Measurements from ENCODE around the gene SLAMF1.
"Not testable (repeated sequence)": the region's sequence is repeated elsewhere in the genome, so short reads cannot be mapped to it uniquely, and the experiment has no call there.

Gene SLAMF1

DNA sequence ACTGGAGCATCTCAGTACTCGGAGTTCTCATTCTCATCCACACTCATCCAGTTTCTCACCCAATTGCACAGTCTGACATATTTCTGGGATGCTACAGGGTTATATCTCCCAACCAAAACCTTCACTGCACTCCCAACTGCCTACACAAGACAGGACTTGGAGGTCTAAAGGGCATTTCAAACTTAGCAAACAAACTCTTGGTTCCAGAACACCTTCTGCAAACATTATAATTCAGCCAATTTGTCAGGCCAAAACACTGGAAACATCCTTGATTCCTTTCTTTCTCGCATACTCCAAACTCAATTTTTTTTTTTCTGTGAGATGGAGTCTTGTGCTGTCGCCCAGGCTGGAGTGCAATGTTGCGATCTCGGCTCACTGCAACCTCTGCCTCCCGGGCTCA, 7.9 kb downstream of the SLAMF1 start:
- DNase-seq (ENCODE audit: low read depth): no peak

DNA sequence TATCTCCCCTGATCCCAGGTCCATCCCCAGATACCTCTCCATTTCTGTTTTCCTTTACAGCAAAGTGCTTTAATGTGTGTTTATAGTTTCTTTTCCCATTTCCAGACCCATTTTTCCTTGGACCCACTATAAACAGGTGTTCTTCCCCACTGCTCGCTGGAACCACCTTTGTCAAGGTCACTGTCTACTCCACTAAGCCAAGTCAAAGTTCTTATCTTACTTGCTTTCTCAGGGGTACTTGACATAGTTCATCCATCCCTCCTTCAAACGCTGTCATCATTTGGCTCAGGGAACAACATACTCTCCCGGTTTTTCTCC, 8.3 kb downstream of the SLAMF1 start:
- DNase-seq (ENCODE audit: low read depth): no peak

GRCh38 chr1:160637821-160638539, 8.9 kb downstream of the SLAMF1 start:
- no peak for DNase-seq (ENCODE audit: low read depth)

- DNase-seq (ENCODE audit: low read depth): no peak
Observed at GRCh38 chr1:160637065-160637464, 9.8 kb downstream of the SLAMF1 start.

DNA sequence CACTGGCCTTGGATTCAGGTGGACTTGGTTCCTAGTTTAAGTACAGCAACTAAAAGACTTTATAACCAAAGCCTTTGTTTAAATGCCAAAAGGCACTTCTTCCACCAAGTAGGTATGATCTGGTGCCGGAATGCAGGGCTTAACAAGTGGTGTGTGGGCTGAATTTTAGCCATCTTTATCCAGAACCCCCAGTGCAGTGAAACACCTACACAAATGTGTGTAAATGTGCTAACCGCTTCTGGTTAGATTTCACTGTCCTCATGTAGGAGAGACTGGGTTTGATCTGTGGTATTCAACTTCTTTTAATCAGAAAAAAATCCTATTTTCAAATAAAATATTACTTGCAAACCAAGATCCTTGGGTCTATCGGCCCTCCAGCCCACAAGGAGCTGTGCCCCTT, 10.3 kb downstream of the SLAMF1 start:
- DNase-seq (ENCODE audit: low read depth): no peak

GRCh38 chr1:160636076-160636475, 10.8 kb downstream of the SLAMF1 start:
- DNase-seq (ENCODE audit: low read depth): no peak

GRCh38 chr1:160634543-160635491, 12.0 kb downstream of the SLAMF1 start:
- no peak for DNase-seq (ENCODE audit: low read depth)

GRCh38 chr1:160633330-160633903, 13.4 kb downstream of the SLAMF1 start:
- DNase-seq (ENCODE audit: low read depth): no peak

- no peak for DNase-seq (ENCODE audit: low read depth)
Observed at GRCh38 chr1:160631983-160632625, 14.7 kb downstream of the SLAMF1 start.

- DNase-seq (ENCODE audit: low read depth): no peak
Observed at GRCh38 chr1:160630523-160631451, 16.1 kb downstream of the SLAMF1 start.

DNA sequence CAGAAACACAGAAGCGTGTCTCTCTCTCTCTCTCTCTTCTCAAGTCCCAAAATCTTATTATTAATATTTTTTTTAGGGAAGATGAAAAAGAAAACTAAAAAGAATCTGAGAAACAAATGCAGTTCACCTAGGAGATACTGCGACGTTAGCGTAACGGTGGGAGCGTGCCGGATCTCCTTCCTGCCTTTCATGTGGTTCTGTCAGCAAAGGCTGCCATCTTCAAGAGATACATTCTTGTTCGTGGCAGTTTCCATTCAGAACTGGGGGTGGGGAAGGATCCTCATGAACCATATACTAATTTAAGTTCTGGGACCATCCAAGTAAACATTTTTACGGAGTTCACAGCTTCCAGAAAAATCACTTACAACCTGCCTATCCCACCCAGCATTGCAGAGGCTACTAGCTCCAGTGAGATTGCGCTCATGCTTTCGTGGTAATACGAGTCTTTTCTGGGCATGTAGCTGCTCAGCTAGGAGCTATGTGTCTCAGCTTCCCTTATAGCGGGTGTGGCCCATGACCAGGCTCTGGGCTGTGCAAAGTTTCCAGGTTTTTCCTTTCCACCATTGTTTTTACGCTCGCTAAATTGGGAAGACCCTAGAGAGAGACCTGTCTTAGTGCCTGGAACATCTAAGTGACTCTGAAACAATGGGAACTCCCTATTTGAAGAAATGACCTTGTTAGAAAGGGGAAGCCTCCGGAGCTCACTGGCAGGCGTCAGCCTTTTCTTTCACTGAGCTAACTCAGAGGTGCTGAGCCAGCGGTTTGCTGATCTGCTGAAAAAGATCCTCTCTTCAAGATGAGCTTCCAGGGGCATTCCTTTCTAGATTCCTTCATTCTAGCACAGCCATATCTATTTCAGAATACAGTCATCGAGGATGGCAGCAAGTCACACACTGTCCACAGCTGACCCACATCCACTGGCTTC, 17.3 kb downstream of the SLAMF1 start:
- no peak for DNase-seq (ENCODE audit: low read depth)

GRCh38 chr1:160628799-160629263, 18.0 kb downstream of the SLAMF1 start:
- DNase-seq (ENCODE audit: low read depth): no peak

- not testable (repeated sequence) for DNase-seq (ENCODE audit: low read depth)
Observed at GRCh38 chr1:160627677-160628289, 19.1 kb downstream of the SLAMF1 start.

DNA sequence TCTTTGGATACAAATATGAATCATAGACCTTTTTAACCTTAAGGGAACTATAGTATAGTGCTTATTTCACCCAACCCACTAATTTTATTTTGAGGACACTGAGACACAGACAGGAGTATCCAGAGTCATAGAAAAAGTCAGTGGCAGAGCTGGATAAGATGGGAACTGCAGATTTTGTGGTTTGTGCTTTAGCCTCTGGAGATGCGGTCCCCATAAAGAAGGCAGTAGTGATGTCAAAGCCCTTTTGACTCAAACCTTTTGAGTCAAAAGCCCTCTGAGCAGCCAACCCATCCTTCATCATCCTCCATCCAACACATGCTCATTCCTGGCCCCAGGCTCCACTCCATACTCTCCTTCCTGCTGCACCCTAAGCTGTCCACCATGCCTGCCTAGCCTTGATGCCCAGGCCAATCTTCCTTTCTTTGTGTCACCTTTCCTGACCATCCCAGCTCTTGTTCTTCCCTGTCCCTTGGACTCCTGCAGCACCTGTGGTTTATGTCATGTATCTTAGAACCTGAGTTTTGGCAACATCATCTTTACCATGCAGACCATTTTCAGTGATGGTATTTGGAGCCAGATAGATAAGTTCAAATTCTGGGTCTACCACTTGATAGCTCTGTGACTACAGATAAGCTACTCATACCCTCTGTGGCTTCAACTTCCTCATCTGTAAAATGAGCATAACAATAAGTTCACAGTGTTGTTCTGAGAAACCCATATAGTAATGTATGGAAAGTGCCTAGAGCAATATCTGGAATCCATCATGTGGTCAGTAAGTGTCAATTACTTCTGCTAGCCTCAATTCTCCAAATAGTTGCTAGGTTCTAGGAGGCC, 20.1 kb downstream of the SLAMF1 start:
- no peak for DNase-seq (ENCODE audit: low read depth)

DNA sequence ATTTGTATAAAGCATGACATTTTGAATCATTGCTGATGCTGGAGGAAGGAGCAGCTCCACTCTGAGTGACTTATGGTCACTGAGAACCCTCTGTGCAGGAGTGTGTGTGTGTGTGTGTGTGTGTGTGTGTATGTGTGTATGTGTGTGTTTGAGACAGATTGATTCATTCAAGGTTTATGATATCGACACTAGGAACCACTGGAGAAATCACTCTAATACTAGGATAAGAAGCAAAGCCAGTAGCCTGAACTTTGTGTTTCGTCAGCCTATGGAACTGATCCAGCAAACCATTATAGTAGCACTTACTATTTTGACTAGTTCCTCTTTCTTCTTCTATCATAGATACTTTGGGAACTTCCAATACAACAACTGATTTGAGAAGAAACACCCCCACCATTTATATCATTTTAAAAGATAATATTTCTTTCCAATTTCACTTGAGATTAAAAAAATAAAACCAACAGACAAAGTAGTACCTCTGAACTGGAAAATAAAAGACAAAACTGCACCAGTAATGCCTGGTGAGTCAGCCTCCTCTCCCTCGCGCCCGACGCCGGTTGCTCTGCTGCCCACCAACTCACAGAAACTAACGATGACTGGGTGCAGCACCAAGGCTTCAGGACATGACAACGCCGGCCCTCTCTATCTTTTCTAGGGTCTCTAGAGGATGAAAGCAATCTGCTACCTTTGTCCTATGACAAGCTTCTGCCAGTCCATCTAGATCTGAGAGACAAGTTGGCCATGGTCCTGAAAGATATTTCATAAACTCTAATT, 20.9 kb downstream of the SLAMF1 start:
- no peak for DNase-seq (ENCODE audit: low read depth)

DNA sequence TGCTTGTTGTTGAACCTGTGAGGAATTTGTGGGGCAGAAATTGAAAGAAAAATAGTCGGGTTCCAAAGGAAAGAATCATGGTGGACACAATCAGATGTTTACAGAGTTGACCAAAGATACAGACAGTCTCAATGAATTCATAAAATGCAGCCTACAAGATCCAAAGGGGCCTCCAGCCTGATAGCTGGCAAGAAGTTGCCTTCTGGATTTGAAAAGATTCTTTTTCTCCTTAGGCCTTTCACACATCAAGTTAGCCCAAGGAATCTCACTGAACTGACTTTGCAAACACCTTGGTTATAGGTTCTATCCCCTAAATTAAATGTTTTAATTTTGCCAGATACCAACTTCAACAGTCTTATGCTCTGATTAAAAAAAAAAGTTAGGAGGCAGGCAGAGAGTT, 21.5 kb downstream of the SLAMF1 start:
- no peak for DNase-seq (ENCODE audit: low read depth)

GRCh38 chr1:160624464-160624863, 22.4 kb downstream of the SLAMF1 start:
- no peak for DNase-seq (ENCODE audit: low read depth)

- no peak for DNase-seq (ENCODE audit: low read depth)
Observed at GRCh38 chr1:160623862-160624261, 23.0 kb downstream of the SLAMF1 start.
